Hematopoietic multipotent progenitor cell treated with erythropoietin and hydrocortisone succinate and interleukin-3 and kit ligand, for 8 days (in vitro differentiated cells): ENCODE results near the gene OOSP4B.
A peak's percentile ranks its signal among the peaks of the same experiment; 100 is the strongest.
"Not testable (repeated sequence)": the region's sequence is repeated elsewhere in the genome, so short reads cannot be mapped to it uniquely, and the experiment has no call there.

Source experiments
- DNase-seq: peaks from one replicate; pipeline ENCODE4 v3.0.0-alpha.2; 2015

Gene OOSP4B

GRCh38 chr11:60016881-60017280 lies at the start of gene OOSP4B:
TSS of gene OOSP4B (plus strand) at chr11:60017181.
- DNase-seq = no peak

- DNase-seq = peak; percentile 82
Measured at GRCh38 chr11:59967677-59968394, 49.1 kb upstream of the OOSP4B start.

GRCh38 chr11:59968395-59968783 lies 48.6 kb upstream of the OOSP4B start:
- DNase-seq = peak; percentile 11

- DNase-seq = no peak
Measured at GRCh38 chr11:59973097-59973496, 43.9 kb upstream of the OOSP4B start.

GRCh38 chr11:59981106-59981770 lies 35.7 kb upstream of the OOSP4B start:
- DNase-seq = no peak

GRCh38 chr11:59982037-59982436 lies 34.9 kb upstream of the OOSP4B start:
- DNase-seq = not testable (repeated sequence)

GRCh38 chr11:59983212-59983611 lies 33.8 kb upstream of the OOSP4B start:
- no peak for DNase-seq

GRCh38 chr11:59984368-59984767 lies 32.6 kb upstream of the OOSP4B start:
- no peak for DNase-seq

- DNase-seq = no peak
Measured at GRCh38 chr11:59990421-59990820, 26.6 kb upstream of the OOSP4B start.

- DNase-seq = peak; percentile 24
Measured at GRCh38 chr11:59992425-59992824, 24.6 kb upstream of the OOSP4B start.

GRCh38 chr11:59997800-59998199 lies 19.2 kb upstream of the OOSP4B start:
- no peak for DNase-seq

GRCh38 chr11:59999691-60000090 lies 17.3 kb upstream of the OOSP4B start:
- DNase-seq = no peak

- no peak for DNase-seq
Measured at GRCh38 chr11:60003729-60004128, 13.3 kb upstream of the OOSP4B start.

GRCh38 chr11:60005360-60005759 lies 11.6 kb upstream of the OOSP4B start:
- DNase-seq = no peak

- DNase-seq = no peak
Measured at GRCh38 chr11:60018058-60018457, 1.1 kb downstream of the OOSP4B start.

- not testable (repeated sequence) for DNase-seq
Measured at GRCh38 chr11:60020376-60020775, 3.4 kb downstream of the OOSP4B start.

GRCh38 chr11:60029015-60029632 lies 12.1 kb downstream of the OOSP4B start:
- no peak for DNase-seq

- no peak for DNase-seq
Measured at GRCh38 chr11:60040109-60040508, 23.1 kb downstream of the OOSP4B start, which contains the start of gene OOSP2. TSS of gene OOSP2 (plus strand) at chr11:60040409. CDS start at chr11:60040460, 51 bp downstream.

- not testable (repeated sequence) for DNase-seq
Measured at GRCh38 chr11:60050422-60050821, 33.4 kb downstream of the OOSP4B start.

- DNase-seq = not testable (repeated sequence)
Measured at GRCh38 chr11:60050839-60051238, 33.9 kb downstream of the OOSP4B start.

- peak; percentile 20 for DNase-seq
Measured at GRCh38 chr11:60056349-60056969, 39.5 kb downstream of the OOSP4B start, which contains the start of gene MS4A3. TSS of gene MS4A3 (plus strand) at chr11:60056665. CDS start at chr11:60061161, 4,496 bp downstream.

GRCh38 chr11:60059052-60059451 lies 42.1 kb downstream of the OOSP4B start:
- DNase-seq = no peak

- DNase-seq = no peak
Measured at GRCh38 chr11:60059521-60060240, 42.7 kb downstream of the OOSP4B start.
